Adipocyte (in vitro differentiated cells): ENCODE results near the gene LANCL2.

ENCODE experiments used
- DNase-seq: peaks from one replicate; pipeline ENCODE4 v3.0.0-alpha.2; 2015; ENCODE audit warnings: low read depth
- H3K27me3 ChIP-seq: replicated peaks from 2 replicates; pipeline ENCODE4 v1.7.0; 2013; ENCODE audit warnings: mild to moderate bottlenecking, low read length, moderate library complexity; ENCODE audit not compliant: control insufficient read depth, insufficient read depth
- H3K36me3 ChIP-seq: 2 replicates; pipeline ENCODE4 v1.7.0; 2013; ENCODE audit warnings: low read length, mild to moderate bottlenecking, moderate library complexity; ENCODE audit not compliant: control insufficient read depth, insufficient read depth, severe bottlenecking
- H3K4me1 ChIP-seq: 2 replicates; pipeline ENCODE4 v1.7.0; 2013; ENCODE audit warnings: mild to moderate bottlenecking, low read length, moderate library complexity; ENCODE audit not compliant: control insufficient read depth, insufficient read depth
- H3K4me3 ChIP-seq: 2 replicates; pipeline ENCODE4 v1.7.0; 2013; ENCODE audit warnings: mild to moderate bottlenecking, low read length, moderate library complexity
- H3K9ac ChIP-seq: 2 replicates; pipeline ENCODE4 v1.7.0; 2013; ENCODE audit warnings: mild to moderate bottlenecking, low read length, moderate library complexity
- H3K9me3 ChIP-seq: 2 replicates; pipeline ENCODE4 v1.7.0; 2013; ENCODE audit warnings: mild to moderate bottlenecking, low read length, moderate library complexity; ENCODE audit not compliant: control insufficient read depth

The LANCL2 gene

DNA sequence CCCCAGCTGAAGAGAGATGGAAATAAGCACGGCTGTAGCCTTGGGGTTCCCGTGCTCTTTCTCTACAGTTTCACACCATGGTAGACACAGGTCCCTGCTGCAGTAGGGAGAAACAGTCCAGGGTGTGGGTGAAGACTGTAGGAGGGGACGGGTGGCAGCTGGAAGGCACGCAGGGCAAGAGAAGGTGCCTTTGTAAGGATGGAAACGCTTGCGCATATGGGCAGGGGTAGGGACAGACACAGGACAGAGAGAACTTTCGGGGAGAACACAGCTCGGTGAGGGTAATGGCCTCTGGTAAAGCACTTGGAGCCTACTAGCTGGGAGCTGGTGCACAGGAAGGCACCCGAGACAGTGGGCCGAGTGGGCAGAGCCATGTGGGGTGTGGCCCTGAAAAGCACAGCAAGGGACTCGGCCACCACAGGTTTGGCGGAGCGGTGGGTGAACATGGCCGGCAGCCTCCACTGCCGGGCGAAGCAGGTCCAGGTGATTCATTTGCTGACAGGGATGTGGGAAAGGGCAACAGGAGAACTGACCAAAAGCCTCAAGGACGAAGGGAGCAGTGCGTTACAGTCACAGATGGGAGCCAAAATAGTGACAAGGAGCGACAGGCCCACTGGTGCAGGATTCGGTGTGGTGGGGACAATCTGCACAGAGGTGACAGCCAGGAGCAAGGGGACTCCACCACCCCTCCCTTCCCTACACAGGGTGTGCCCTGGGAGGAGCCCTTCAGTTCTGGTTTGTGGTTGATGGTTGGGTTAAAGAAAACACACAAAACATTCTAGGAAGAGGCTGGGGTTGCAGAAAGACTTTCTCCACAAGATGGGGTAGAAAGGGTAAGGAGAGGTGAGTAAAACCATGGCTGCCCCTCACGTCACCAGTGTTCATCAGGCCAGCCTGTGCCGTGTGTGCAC, 110.1 kb downstream of the LANCL2 start:
- H3K36me3 ChIP-seq, result peaks cover 16% of the 10 kb centered on the region
- no peaks in the 10 kb centered on the region for H3K27me3 ChIP-seq
- no peak overlapping the region for H3K9ac ChIP-seq
- DNase-seq, result no peak
- no peaks in the 10 kb centered on the region for H3K9me3 ChIP-seq
- no peak overlapping the region for H3K4me3 ChIP-seq
- H3K4me1 ChIP-seq, result peaks cover 24% of the 10 kb centered on the region

DNA sequence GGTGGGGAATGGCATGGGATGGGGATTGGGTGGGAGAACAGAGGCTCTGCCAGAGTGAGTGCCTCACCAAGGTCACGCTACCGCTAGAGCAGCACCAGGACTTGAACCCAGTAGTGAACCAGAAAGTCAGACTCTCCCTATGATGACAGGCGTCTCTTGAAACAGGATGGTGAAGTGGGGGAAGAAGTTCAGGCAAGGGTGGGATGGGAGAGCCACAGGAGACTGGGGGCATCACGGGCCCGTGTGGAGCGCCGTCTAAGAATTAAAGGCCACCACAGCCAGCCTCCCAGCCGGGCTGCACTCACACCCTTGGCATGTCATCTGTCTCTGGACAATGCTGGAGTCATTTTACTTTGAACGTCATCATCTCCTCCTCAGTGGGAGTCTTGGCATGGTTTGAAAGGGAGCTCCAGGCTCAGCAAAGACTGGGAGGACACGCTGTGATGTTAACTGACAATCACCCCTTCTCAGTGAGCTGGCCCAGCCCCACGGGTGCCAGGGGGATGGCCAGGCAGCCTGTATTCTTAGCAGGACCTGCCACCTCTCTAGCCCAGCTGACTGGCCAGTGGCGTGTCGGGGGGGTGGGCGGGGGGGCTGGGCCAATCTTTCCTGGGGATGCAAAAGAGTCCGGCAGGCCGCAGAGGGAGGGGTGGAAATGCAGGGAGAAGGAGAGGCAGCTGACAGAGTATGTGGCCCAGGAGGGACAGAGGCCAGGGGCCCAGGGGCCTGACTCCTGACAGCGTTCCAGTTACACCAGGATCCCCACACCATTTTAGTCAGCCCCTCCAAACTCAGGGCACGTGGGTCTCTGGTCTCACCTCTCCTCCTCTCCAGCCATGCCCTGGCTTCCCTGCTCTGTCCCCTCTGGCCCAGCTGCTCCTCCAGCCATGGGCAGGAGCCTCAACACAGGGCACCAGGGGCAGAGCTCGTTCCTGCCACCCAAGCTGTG, 111.0 kb downstream of the LANCL2 start:
- Histone ChIP-seq H3K9me3 (no peaks in the 10 kb centered on the region), H3K27me3 (no peaks in the 10 kb centered on the region), H3K9ac (no peak overlapping the region), H3K36me3 (peaks cover 16% of the 10 kb centered on the region), H3K4me1 (peaks cover 24% of the 10 kb centered on the region), H3K4me3 (no peak overlapping the region)
- DNase-seq, result peak; percentile 41

DNA sequence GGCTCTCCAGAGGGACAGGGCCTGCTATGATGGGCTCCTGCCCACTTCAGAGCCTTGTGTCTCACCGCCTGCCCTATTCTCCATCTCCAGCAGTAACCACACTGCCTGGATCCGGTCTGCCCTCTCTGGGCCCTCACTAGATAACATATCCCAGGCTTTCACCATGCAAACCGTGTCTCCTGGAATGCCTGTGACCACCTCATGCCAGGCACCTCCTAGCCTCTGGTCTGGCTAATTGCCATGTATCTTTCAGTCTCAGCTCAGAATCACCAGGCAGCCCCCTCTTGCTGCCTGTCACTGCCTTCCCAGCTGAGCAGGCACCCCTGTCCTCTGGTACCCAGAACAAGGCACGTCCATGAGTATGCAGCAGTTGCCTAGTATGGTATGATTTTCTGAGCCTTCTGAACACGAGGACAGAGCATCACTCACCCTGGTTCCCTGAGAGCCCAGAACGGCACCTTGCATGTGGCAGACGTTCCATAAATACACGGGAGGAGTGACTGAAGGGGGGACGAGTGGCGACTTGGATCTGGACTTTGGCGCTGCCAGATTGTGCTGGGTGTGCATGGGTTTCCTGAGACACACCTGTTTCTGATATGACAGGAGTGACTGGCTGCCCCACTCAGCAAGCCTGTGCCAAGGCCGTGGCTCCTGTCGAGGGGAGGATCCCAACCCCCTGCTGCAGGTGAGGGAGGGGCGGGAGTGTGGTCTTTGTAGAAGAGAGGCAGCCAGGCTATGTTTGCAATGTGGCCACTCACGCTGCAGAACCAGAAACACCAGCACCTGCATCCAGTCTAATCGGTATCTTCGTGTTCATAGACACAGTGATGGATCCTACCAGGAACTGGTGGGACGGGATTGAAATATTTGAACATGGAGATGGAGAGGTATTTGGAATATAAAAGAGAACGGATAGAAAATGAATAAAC, 112.0 kb downstream of the LANCL2 start:
- no peaks in the 10 kb centered on the region for H3K27me3 ChIP-seq
- no peak for DNase-seq
- peaks cover 24% of the 10 kb centered on the region for H3K4me1 ChIP-seq
- H3K36me3 ChIP-seq, result peaks cover 16% of the 10 kb centered on the region
- H3K9me3 ChIP-seq, result no peaks in the 10 kb centered on the region
- peak overlapping the region; percentile 35 for H3K9ac ChIP-seq
- peak overlapping the region; percentile 53 for H3K4me3 ChIP-seq

DNA sequence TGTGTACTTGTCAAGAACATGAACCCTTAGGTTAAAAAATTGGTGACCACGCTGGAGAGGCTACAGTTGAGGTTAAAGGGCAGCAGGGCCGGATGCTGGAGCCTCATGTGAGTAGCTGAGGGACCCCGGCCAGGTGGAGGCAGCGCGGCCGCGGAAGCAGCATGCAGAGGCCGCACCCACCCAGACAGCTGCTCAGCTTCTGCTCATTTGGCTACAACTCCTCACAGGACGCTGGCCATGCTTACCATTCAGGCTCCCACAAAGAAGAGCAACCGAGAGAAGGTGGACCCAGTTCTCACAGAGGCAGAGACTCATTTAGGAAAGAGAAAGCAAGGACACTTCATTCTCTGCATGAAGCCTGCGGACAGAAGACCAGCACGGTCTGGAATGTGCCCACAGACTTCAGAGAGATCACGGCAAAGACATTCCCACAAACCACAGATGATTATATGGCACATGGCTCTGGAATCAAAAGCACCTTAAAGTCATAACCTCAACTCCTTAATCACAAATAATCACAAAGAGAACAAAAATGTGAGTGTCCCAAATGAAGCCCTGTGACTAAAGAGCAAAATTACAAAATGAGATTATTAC, 112.7 kb downstream of the LANCL2 start:
- Histone ChIP-seq H3K27me3 (no peaks in the 10 kb centered on the region), H3K36me3 (peaks cover 16% of the 10 kb centered on the region), H3K4me1 (peaks cover 24% of the 10 kb centered on the region), H3K9me3 (no peaks in the 10 kb centered on the region), H3K4me3 (peak overlapping the region; percentile 53), H3K9ac (peak overlapping the region; percentile 35)
- DNase-seq, result peak; percentile 71

DNA sequence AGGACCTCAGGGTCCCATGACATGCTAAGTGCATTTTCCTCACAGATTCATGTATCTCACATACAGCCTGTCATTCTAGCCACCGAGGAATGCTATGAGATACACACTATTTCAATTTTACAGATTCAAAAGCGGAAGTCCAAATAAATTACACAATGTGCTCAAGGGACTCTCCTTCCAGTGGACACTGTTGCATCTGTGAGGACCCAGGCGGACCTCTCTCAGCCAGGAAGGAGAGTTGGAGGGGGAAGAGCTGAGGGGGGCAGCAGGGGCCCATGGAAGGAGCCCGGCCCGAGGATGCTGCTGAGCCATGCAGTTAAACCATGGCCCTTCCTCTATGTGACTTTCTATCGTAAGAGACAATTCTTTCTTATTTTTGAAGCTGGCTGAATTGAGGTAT, 113.6 kb downstream of the LANCL2 start:
- H3K4me1 ChIP-seq, result peaks cover 24% of the 10 kb centered on the region
- no peak for DNase-seq
- peaks cover 13% of the 10 kb centered on the region for H3K36me3 ChIP-seq
- H3K4me3 ChIP-seq, result peak overlapping the region; percentile 53
- H3K9me3 ChIP-seq, result no peaks in the 10 kb centered on the region
- H3K27me3 ChIP-seq, result no peaks in the 10 kb centered on the region
- peak overlapping the region; percentile 19 for H3K9ac ChIP-seq

DNA sequence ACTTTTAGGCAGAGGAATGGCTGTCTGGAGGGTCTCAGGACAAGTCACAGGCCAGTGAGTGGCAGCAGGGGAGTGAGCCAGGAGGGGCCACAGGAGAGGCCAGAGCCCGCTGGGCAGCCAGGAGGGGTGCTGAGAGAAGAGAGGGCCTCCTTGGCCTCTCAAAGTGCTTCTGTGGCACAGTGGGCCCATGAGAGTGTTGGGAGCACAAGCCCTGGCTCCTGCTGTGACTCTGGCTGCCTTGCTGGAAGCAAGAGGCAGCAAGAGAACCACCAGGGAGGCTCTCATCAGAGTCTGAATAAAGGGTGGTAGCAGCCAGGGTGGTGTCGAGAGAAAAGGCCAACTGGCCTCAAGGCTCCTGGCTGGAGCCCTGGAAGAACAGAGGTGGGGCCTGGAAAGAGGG, 116.0 kb downstream of the LANCL2 start:
- Histone ChIP-seq H3K9ac (no peak overlapping the region), H3K27me3 (no peaks in the 10 kb centered on the region), H3K4me1 (peaks cover 25% of the 10 kb centered on the region), H3K36me3 (peaks cover 12% of the 10 kb centered on the region), H3K4me3 (no peak overlapping the region), H3K9me3 (no peaks in the 10 kb centered on the region)
- DNase-seq, result no peak

DNA sequence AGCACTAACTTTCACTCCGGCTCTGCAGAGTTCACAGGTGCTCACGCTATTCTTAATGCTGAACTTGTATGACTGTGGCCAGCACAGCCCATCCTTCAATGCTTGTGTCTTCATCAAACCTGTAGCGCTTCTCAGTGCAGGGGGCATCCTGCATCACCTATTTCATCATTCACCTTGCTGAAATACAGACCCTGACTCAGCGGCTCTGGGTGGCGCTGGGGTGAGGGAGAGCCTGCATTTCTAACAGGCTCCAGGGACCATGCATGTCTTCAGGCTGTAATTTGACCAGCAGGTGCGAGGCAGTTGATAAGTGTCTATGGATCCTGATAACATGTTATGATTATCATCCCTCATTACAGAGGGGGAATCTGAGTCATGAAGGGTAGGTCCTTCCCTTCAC, 117.9 kb downstream of the LANCL2 start:
- H3K4me1 ChIP-seq, result peaks cover 17% of the 10 kb centered on the region
- H3K36me3 ChIP-seq, result peaks cover 18% of the 10 kb centered on the region
- no peak for DNase-seq
- no peaks in the 10 kb centered on the region for H3K9me3 ChIP-seq
- no peak overlapping the region for H3K9ac ChIP-seq
- no peak overlapping the region for H3K4me3 ChIP-seq
- no peaks in the 10 kb centered on the region for H3K27me3 ChIP-seq
